GM12878 (cell line): Measurements from ENCODE around the gene AMN. TPM values are rescaled to one million over a fixed set of nuclear protein-coding genes. Genes with fewer than 3 reads are reported as not detected.

Experiments used
- ATAC-seq: fragments of 200-7000 bp; cut with Tn5 transposase; 3 replicates; pipeline ENCODE4 v1.9.1; 2020; ENCODE audit warnings: mild to moderate bottlenecking, moderate library complexity
- BruUV-seq: library from RNA; stranded (reverse); fragments of 400-500 nt; replicated peaks from 2 replicates; lab custom pipeline; 2021; lab: Mats Ljungman, UMichigan
- CTCF ChIA-PET: fragments of 300-600 bp; sonication (Branson Sonifier 250); formaldehyde crosslinking; extraction: SDS; loops from one replicate; lab custom pipeline; 2021; ENCODE audit warnings: inconsistent platforms; lab: Yijun Ruan, JAX
- POLR2A ChIA-PET: fragments of 350-600 bp; formaldehyde crosslinking; extraction: SDS; loops from one replicate; lab custom pipeline; 2021; ENCODE audit warnings: inconsistent platforms; lab: Charles Lee
- RAD21 ChIA-PET: fragments of 300-600 bp; sonication (Branson Sonifier 250); formaldehyde crosslinking; loops from one replicate; lab custom pipeline; 2023; ENCODE audit warnings: antibody characterized with exemption; ENCODE audit not compliant: unreplicated experiment; lab: Charles Lee
- SMC1A ChIA-PET: fragments of 300-600 bp; sonication (Branson Sonifier 250); formaldehyde crosslinking; loops from one replicate; lab custom pipeline; 2023; ENCODE audit not compliant: unreplicated experiment, uncharacterized antibody; lab: Charles Lee
- DNase-seq: peaks from one replicate; pipeline ENCODE4 v3.0.0-alpha.2; 2011; ENCODE audit warnings: low read depth, low spot score
- FAIRE-seq: peaks from 3 replicates; lab custom pipeline; 2011; peaks lifted over from hg19 to GRCh38; lab: Jason Lieb, UNC
- H2AFZ ChIP-seq: 2 replicates; pipeline ENCODE4 v1.6.0; 2011; ENCODE audit warnings: low read depth, low read length, control low read depth; ENCODE audit not compliant: control insufficient read depth
- H3K27ac ChIP-seq: 2 replicates; pipeline ENCODE4 v1.5.1; 2011; ENCODE audit warnings: control low read depth; ENCODE audit not compliant: control insufficient read depth, insufficient read depth
- H3K27me3 ChIP-seq, 2 experiments: replicated peaks in 1 of 2; 2 replicates each; pipeline versions ENCODE4 v1.6.0 to v1.6.1; 2011; ENCODE audit warnings: low read length in 1 of 2; ENCODE audit not compliant: control insufficient read depth in 2 of 2, insufficient read depth in 2 of 2
- H3K36me3 ChIP-seq, 2 experiments: 2 replicates each; pipeline ENCODE4 v1.5.1; 2011; ENCODE audit warnings: low read length in 1 of 2; ENCODE audit not compliant: control insufficient read depth in 2 of 2, insufficient read depth in 2 of 2
- H3K4me1 ChIP-seq: 2 replicates; pipeline ENCODE4 v1.6.1; 2011; ENCODE audit warnings: mild to moderate bottlenecking, low read length, moderate library complexity, mixed read lengths; ENCODE audit not compliant: control insufficient read depth, insufficient read depth
- H3K4me2 ChIP-seq: 2 replicates; pipeline ENCODE4 v1.6.0; 2011; ENCODE audit warnings: control low read depth; ENCODE audit not compliant: control insufficient read depth, insufficient read depth
- H3K4me3 ChIP-seq: fragments of 200-600 bp; sonication (generic); 2 replicates; pipeline ENCODE4 v1.5.1; 2016
- H3K79me2 ChIP-seq: 2 replicates; pipeline ENCODE4 v1.6.0; 2011; ENCODE audit warnings: low read length; ENCODE audit not compliant: control insufficient read depth, insufficient read depth
- H3K9ac ChIP-seq: 2 replicates; pipeline ENCODE4 v1.8.0; 2011; ENCODE audit warnings: low read length, control low read depth, mixed read lengths; ENCODE audit not compliant: control insufficient read depth, insufficient read depth
- H3K9me3 ChIP-seq: replicated peaks from 3 replicates; pipeline ENCODE4 v1.5.1; 2011; ENCODE audit warnings: mild to moderate bottlenecking, low read length; ENCODE audit not compliant: control insufficient read depth, insufficient read depth
- H4K20me1 ChIP-seq: 2 replicates; pipeline ENCODE4 v1.6.0; 2011; ENCODE audit not compliant: control insufficient read depth, insufficient read depth
- DPF2 ChIP-seq: fragments of 450-650 bp; IDR thresholded peaks from 2 replicates; pipeline ENCODE4 v1.6.1; 2017; ENCODE audit warnings: mild to moderate bottlenecking
- MEF2A ChIP-seq: IDR thresholded peaks from 2 replicates; pipeline ENCODE4 v1.6.1; 2011; ENCODE audit warnings: low read depth, mild to moderate bottlenecking, low read length, moderate library complexity; ENCODE audit not compliant: insufficient read depth
- STAT3 ChIP-seq: IDR thresholded peaks from 2 replicates; pipeline ENCODE4 v1.6.1; 2011; ENCODE audit warnings: low read depth, low read length, improper control_type of control experiment
- ZBTB40 ChIP-seq: fragments of 450-650 bp; IDR thresholded peaks from 2 replicates; pipeline ENCODE4 v1.6.1; 2016; ENCODE audit warnings: mild to moderate bottlenecking, moderate library complexity, borderline replicate concordance
- ZNF24 ChIP-seq: fragments of 450-650 bp; IDR thresholded peaks from 2 replicates; pipeline ENCODE4 v1.6.1; 2017; ENCODE audit warnings: antibody characterized with exemption, mild to moderate bottlenecking
- WGBS: methylation state at CpG from one replicate; pipeline ENCODE4 v1.1.6; 2016; ENCODE audit warnings: low lambda C conversion rate; ENCODE audit not compliant: insufficient replicate concordance, insufficient coverage; ENCODE audit errors: missing lambda C conversion rate; 5-methylcytosine and 5-hydroxymethylcytosine counted together
- in situ Hi-C: fragments of 300-500 bp; cut with MboI; formaldehyde crosslinking; loops from 9 replicates; pipeline ENCODE4 v1.14.3; 2018; ENCODE audit warnings: mixed read lengths
- intact Hi-C: fragments of 100-400 bp; cut with micrococcal nuclease; formaldehyde crosslinking; loops from one replicate; pipeline ENCODE4 v1.14.2; 2022; ENCODE audit not compliant: unreplicated experiment
- polyA plus RNA-seq, 11 experiments: library from polyadenylated mRNA; depleted of rRNA in 4 of 11; unstranded in 6 of 11; stranded (reverse) in 5 of 11; fragments of >200 nt; fragmentation: Nextera tagmentation in 4 of 11; fragmentation: Illumina TruSeq in 1 of 11; extraction: Ambion mirVana in 4 of 11; extraction: Trizol in 1 of 11; gene quantifications; 1 replicate in 1 of 11; 2 replicates in 10 of 11; pipeline versions ENCODE4 v1.2.1 to v1.2.3, GENCODE V29; 2011 to 2016; ENCODE audit warnings: inconsistent platforms in 2 of 11, missing spikeins in 2 of 11, low read depth in 1 of 11
- total RNA-seq, 4 experiments: library from RNA; depleted of rRNA in 3 of 4; stranded (reverse); fragments of >200 nt in 3 of 4; fragmentation: Illumina TruSeq in 1 of 4; extraction: Trizol in 1 of 4; gene quantifications; 2 replicates each; pipeline versions ENCODE4 v1.2.1 to v1.2.3, GENCODE V29; 2013 to 2021
- TF ChIP-seq, protein P1 (sequence below): IDR thresholded peaks from 2 replicates; pipeline ENCODE4 v1.6.1; 2011; ENCODE audit warnings: low read depth, low read length, improper control_type of control experiment, borderline replicate concordance

Gene AMN
- total and polyA plus RNA-seq, 10 of the 15 experiments (the other 5 are each of a cell fraction or from before 2014, with no cell fraction given) = 0.03 to 0.33 (median 0.11) TPM; not detected in 6

DNA sequence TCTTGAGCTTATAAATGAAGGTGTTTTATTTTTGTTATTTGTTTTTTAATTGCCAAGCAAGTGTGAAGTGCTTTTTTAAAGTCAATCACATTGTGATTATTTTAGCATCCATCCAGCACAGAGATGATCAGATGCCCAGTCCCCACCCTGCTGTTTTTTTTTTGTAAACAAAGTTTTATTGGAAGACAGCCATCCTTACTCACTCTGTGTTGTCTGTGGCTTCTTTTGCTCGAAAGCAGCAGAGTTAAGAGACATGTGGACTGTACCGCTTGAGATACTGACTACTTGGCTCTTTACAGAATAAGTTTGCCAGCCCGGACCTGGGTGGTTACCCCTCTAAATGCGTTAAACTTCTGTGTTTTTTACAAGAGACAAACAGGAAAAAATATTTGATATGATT lies 30.9 kb upstream of the AMN start:
- no peak for ATAC-seq
- in situ Hi-C loops (no loop called here), intact Hi-C loops (no loop called here)
- WGBS = 99% methylated on average over 4 of the region's 4 CpGs
- BruUV-seq = no TSS peak
- CTCF ChIA-PET = interaction anchor here (1.9 kb wide), 1 partner anchor 13 kb away, joined by 12 read pairs; no protein-coding TSS in a partner anchor
- Histone ChIP-seq H2AFZ (no peak overlapping the region), H3K9me3 (no peaks in the 10 kb centered on the region), H4K20me1 (no peaks in the 10 kb centered on the region), H3K27me3 (no peaks in the 10 kb centered on the region), H3K4me2 (no peak overlapping the region), H3K27ac (no peak overlapping the region), H3K4me3 (no peak overlapping the region), H3K79me2 (no peaks in the 10 kb centered on the region; the same call in 1 of the 2 replicates), H3K36me3 (peaks cover 23 to 47% of the 10 kb centered on the region in 2 experiments), H3K9ac (no peak overlapping the region), H3K4me1 (peaks cover 7% of the 10 kb centered on the region)
- POLR2A ChIA-PET = no interaction called here
- SMC1A ChIA-PET = interaction anchor here (0.9 kb wide), 1 partner anchor 73 kb away, joined by 3 read pairs; no protein-coding TSS in a partner anchor
- no peak for DNase-seq
- TF ChIP-seq ZBTB40 (no peak), DPF2 (no peak), MEF2A (no peak), ZNF24 (no peak), STAT3 (no peak)
- TF ChIP-seq, protein P1, sequence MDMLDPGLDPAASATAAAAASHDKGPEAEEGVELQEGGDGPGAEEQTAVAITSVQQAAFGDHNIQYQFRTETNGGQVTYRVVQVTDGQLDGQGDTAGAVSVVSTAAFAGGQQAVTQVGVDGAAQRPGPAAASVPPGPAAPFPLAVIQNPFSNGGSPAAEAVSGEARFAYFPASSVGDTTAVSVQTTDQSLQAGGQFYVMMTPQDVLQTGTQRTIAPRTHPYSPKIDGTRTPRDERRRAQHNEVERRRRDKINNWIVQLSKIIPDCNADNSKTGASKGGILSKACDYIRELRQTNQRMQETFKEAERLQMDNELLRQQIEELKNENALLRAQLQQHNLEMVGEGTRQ = no peak
- no peak for FAIRE-seq
- RAD21 ChIA-PET = no interaction called here
